Activated CD4-positive, alpha-beta memory T cell treated with anti-CD3 and anti-CD28 coated beads for 36 hours (primary cell): ENCODE data around the gene CARD11. TPM values are rescaled to one million over a fixed set of nuclear protein-coding genes. Genes with fewer than 3 reads are reported as not detected.

Experiments
- CTCF ChIA-PET: fragments of 350-600 bp; sonication (Branson Sonifier 250); formaldehyde crosslinking; loops from one replicate; lab custom pipeline; 2021; ENCODE audit warnings: antibody characterized with exemption, inconsistent platforms; lab: Charles Lee
- POLR2A ChIA-PET: fragments of 350-600 bp; sonication (Branson Sonifier 250); formaldehyde crosslinking; loops from one replicate; lab custom pipeline; 2021; ENCODE audit warnings: antibody characterized with exemption; lab: Charles Lee
- DNase-seq: peaks from one replicate; pipeline ENCODE4 v3.0.0-alpha.2; 2020
- H3K27ac Mint-ChIP-seq: one replicate; pipeline ENCODE4 v1.8.0; 2021; ENCODE audit warnings: mixed read lengths
- H3K27me3 Mint-ChIP-seq: one replicate; pipeline ENCODE4 v1.8.0; 2021; ENCODE audit warnings: mixed read lengths
- H3K36me3 Mint-ChIP-seq: one replicate; pipeline ENCODE4 v1.8.0; 2021; ENCODE audit warnings: mixed read lengths
- H3K4me1 Mint-ChIP-seq: one replicate; pipeline ENCODE4 v1.8.0; 2021; ENCODE audit warnings: low read depth, mixed read lengths
- H3K4me3 Mint-ChIP-seq: one replicate; pipeline ENCODE4 v1.8.0; 2021; ENCODE audit warnings: mild to moderate bottlenecking, mixed read lengths
- H3K9me3 Mint-ChIP-seq: one replicate; pipeline ENCODE4 v1.8.0; 2021; ENCODE audit warnings: mixed read lengths
- intact Hi-C: fragments of 100-400 bp; cut with micrococcal nuclease; formaldehyde crosslinking; loops from one replicate; pipeline ENCODE4 v1.15.1; 2023
- total RNA-seq, 2 experiments: library from RNA; stranded (reverse); gene quantifications; one replicate each; pipeline ENCODE4 v1.2.3, GENCODE V29; 2021

The CARD11 gene
- total RNA-seq, 2 experiments from 2014 or later, result 107 to 108 TPM

DNA sequence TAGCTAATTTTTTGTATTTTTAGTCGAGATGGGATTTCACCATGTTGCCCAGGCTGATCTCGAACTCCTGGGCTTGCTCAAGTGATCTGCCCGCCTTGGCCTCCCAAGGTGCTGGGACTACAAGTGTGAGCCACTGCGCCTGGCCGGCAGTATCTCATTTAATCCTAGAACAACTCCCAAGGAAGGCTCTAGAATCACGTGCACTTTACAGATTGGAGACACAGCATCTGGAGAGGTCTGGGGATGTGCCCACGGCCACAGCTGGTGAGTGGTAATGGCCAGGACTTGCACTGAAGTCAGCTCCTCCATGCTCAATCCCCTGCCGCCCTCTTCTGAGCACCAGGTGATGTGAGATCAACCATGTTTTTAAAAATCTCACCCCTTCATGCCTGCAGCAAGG lies 43.1 kb downstream of the CARD11 start:
- ChIA-PET POLR2A (no interaction called here), CTCF (no interaction called here)
- peaks cover 19% of the 10 kb centered on the region for H3K4me1 Mint-ChIP-seq
- intact Hi-C loops, result no loop called here
- H3K27me3 Mint-ChIP-seq, result no peaks in the 10 kb centered on the region
- DNase-seq, result no peak
- no peak overlapping the region for H3K27ac Mint-ChIP-seq
- H3K4me3 Mint-ChIP-seq, result no peak overlapping the region
- H3K9me3 Mint-ChIP-seq, result peaks cover 13% of the 10 kb centered on the region
- peaks cover 36% of the 10 kb centered on the region for H3K36me3 Mint-ChIP-seq

DNA sequence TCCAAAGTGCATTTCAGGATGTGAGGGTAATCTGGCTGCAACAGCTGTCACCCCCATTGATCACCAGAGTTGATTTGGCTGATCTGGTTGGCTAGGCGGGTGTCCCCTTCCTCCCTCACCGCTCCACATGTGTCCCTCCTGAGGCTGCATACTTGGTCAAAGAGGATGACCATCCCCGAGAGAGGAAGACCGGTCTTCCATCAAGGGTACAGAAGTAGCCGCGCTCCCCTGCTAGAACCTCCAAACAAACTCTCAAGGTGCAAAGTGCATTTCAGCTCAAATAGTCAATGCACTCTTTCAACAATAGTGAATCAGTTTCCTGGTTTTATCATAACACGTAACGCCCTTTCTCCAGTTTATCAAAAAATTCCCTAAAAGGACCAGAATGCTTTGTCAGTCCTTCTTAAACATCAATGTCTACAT lies 44.6 kb downstream of the CARD11 start:
- Mint-ChIP-seq H3K36me3 (peaks cover 50% of the 10 kb centered on the region), H3K4me1 (peaks cover 19% of the 10 kb centered on the region), H3K9me3 (peaks cover 24% of the 10 kb centered on the region), H3K27me3 (no peaks in the 10 kb centered on the region), H3K27ac (peak overlapping the region; percentile 35), H3K4me3 (no peak overlapping the region)
- intact Hi-C loops, result no loop called here
- no peak for DNase-seq
- ChIA-PET POLR2A (no interaction called here), CTCF (no interaction called here)

DNA sequence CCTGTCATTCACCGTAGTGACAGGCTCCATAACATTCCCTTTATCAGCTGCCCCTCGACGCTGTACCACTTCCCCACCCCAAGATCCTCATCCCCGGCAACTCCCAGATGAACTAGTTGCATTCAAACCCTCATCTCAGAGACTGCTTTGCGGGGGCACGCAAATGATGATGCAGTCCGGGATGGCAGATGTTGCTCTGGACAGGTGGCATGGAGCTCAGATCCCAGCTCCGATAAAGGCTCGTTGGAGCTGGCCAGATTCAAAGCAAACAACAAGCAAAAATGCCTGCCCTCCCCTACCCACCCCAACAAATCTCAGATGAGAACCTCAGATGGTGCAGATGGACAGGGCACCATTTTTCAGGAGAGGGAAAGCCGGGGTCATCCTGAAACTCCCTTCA lies 46.7 kb downstream of the CARD11 start:
- H3K27ac Mint-ChIP-seq, result no peak overlapping the region
- POLR2A ChIA-PET, result no interaction called here

DNA sequence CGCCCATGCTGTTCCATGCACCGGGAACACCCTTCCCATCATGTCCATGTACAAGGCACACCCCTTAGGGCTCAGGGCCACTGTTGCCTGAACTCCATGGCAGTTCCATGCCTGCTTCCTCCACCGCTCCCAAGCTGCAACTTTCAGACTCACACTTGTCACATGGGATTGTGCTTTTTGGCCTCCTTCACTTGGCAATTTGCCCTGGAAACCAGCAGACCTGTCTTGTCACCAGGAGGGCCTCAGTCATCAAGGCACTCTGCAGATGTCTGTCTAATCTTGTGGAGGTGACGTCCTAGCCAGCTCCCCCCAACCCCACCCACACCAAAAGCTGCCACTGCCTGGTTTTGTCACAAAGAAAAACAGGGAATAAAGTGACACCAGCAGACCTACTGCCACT lies 47.5 kb downstream of the CARD11 start:
- Mint-ChIP-seq H3K27ac (no peak overlapping the region), H3K4me1 (peaks cover 12% of the 10 kb centered on the region), H3K4me3 (no peak overlapping the region), H3K36me3 (peaks cover 65% of the 10 kb centered on the region), H3K27me3 (no peaks in the 10 kb centered on the region), H3K9me3 (peaks cover 32% of the 10 kb centered on the region)
- POLR2A ChIA-PET, result interaction anchor here (0.6 kb wide), 1 partner anchor 580 kb away, joined by 3 read pairs; no protein-coding TSS in a partner anchor
- intact Hi-C loops, result no loop called here
- no peak for DNase-seq
- CTCF ChIA-PET, result no interaction called here

More for the DNA sequence above, 46.7 kb downstream of the CARD11 start:
- H3K4me3 Mint-ChIP-seq, result no peak overlapping the region
- peaks cover 29% of the 10 kb centered on the region for H3K9me3 Mint-ChIP-seq
- DNase-seq, result no peak
- H3K4me1 Mint-ChIP-seq, result peaks cover 17% of the 10 kb centered on the region
- H3K36me3 Mint-ChIP-seq, result peaks cover 65% of the 10 kb centered on the region
- CTCF ChIA-PET, result no interaction called here
- no peaks in the 10 kb centered on the region for H3K27me3 Mint-ChIP-seq
- intact Hi-C loops, result no loop called here

DNA sequence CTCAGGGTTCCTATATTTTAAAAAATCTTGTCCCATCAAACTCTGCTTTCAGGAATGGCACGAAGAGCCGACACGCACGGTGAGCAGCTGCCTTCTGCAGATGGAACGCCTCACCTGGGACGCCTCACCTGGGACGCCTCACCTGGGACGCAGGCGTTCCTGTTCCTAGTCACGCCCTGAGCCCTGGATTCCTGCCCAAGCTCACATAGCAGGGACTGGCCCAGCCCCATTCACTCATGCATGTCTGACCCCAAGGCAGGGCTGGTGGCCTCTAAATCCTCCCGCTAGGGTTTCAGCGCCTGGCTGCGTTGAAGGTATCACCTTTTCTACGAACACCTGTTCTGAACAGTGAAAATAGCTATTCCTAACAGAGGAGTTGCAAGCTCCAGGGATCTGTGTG lies 49.8 kb downstream of the CARD11 start:
- intact Hi-C loops, result no loop called here
- Mint-ChIP-seq H3K36me3 (peaks cover 63% of the 10 kb centered on the region), H3K27me3 (no peaks in the 10 kb centered on the region), H3K9me3 (peaks cover 39% of the 10 kb centered on the region), H3K4me1 (peaks cover 3% of the 10 kb centered on the region), H3K4me3 (no peak overlapping the region), H3K27ac (no peak overlapping the region)
- ChIA-PET CTCF (interaction anchor here (0.7 kb wide), 1 partner anchor 8 kb away, joined by 3 read pairs; no protein-coding TSS in a partner anchor), POLR2A (no interaction called here)
- DNase-seq, result no peak

DNA sequence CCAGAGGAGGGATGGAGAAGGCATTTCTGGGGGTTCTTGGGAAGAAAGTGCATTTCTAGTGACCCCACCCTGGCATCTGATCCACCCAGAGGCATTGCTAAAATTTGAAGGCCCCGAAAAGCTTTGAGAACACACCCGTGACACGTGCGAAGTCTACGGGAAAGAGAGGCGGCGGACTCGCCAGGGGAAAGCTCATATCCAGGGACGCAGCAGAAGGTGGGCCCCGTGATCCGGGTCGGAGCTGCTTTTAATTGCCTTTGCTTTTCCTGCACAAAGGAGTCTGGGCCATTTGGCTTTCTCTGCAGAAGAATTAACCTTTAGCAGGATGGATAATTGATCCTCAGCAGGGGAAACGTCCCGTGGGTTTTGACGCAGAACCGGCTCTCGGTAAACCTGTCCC lies 50.3 kb downstream of the CARD11 start:
- peaks cover 65% of the 10 kb centered on the region for H3K36me3 Mint-ChIP-seq
- H3K27ac Mint-ChIP-seq, result no peak overlapping the region
- H3K9me3 Mint-ChIP-seq, result peaks cover 39% of the 10 kb centered on the region
- H3K4me3 Mint-ChIP-seq, result no peak overlapping the region
- H3K4me1 Mint-ChIP-seq, result peaks cover 6% of the 10 kb centered on the region
- intact Hi-C loops, result no loop called here
- DNase-seq, result no peak
- CTCF ChIA-PET, result interaction anchor here (0.7 kb wide), 1 partner anchor 9 kb away, joined by 3 read pairs; no protein-coding TSS in a partner anchor
- POLR2A ChIA-PET, result no interaction called here
- no peaks in the 10 kb centered on the region for H3K27me3 Mint-ChIP-seq

DNA sequence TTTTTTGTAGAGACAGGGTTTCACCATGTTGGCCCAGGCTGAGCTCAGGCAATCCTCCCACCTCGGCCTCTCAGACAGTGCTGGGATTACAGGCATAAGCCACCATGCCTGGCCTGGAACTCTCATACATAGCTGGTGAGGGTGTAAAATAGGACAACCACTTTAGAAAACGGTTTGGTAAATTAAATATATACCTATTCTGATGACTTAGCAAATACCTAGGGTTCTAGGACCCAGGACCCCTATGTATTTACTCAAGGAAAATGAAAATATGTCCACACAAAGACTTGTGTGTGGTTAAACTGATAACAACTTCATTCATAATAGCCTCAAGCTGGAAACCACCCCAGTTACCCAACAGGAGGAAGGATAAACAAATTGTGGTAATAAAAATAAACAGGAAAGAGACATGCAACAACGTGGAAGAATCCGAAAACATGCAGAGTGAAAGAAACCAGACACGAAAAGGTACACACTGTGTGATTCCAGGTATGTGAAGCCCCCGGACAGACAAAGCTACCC lies 52.7 kb downstream of the CARD11 start:
- peaks cover 61% of the 10 kb centered on the region for H3K36me3 Mint-ChIP-seq
- ChIA-PET POLR2A (no interaction called here), CTCF (no interaction called here)
- no peak overlapping the region for H3K4me3 Mint-ChIP-seq
- H3K27ac Mint-ChIP-seq, result no peak overlapping the region
- H3K27me3 Mint-ChIP-seq, result no peaks in the 10 kb centered on the region
- no peak for DNase-seq
- intact Hi-C loops, result no loop called here
- H3K9me3 Mint-ChIP-seq, result peaks cover 30% of the 10 kb centered on the region
- H3K4me1 Mint-ChIP-seq, result peaks cover 24% of the 10 kb centered on the region

DNA sequence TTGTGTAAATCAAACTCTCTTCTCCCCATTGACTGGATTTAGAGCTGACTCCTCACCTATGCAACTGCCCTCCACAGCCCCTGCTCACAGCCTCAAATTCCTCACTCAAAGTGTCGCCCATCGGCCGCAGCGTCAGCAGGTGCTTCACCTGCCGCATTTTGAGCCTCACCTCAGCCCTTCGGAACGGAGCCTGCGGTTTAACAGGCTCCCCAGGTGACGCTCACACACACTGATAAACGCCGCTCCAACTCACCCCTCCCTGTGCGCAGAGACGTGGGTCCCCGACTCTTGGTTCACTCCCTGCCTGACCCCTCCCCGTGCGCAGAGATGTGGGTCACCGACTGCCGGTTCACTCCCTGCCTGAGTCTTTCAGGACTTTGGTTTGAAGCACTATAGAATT lies 57.1 kb downstream of the CARD11 start:
- no peak for DNase-seq
- Mint-ChIP-seq H3K9me3 (peaks cover 7% of the 10 kb centered on the region), H3K27me3 (no peaks in the 10 kb centered on the region), H3K4me3 (no peak overlapping the region), H3K4me1 (peaks cover 63% of the 10 kb centered on the region), H3K36me3 (peaks cover 31% of the 10 kb centered on the region), H3K27ac (no peak overlapping the region)
- POLR2A ChIA-PET, result no interaction called here
- CTCF ChIA-PET, result no interaction called here
- intact Hi-C loops, result no loop called here

DNA sequence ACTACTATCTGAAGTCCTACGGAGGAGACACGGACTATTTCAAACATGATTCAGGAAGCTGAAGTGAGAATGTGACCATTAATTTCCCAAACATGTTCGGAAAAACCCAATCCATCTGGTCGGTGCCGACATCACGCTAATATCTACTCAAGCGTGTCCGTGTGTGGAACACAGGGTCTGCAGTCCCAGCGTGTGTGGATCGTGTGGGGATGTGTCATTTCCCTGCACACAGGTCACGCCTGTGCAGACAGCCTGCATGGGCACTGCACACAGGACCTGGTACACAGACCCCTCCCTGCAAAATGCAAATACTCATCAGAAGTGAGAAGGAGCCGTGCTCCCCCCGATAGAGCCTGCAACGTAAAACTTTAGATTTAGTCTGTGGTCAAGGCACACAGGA lies 57.8 kb downstream of the CARD11 start:
- no peak overlapping the region for H3K27ac Mint-ChIP-seq
- POLR2A ChIA-PET, result no interaction called here
- H3K27me3 Mint-ChIP-seq, result no peaks in the 10 kb centered on the region
- intact Hi-C loops, result no loop called here
- peaks cover 7% of the 10 kb centered on the region for H3K9me3 Mint-ChIP-seq
- peaks cover 67% of the 10 kb centered on the region for H3K4me1 Mint-ChIP-seq
- no peak overlapping the region for H3K4me3 Mint-ChIP-seq
- peaks cover 34% of the 10 kb centered on the region for H3K36me3 Mint-ChIP-seq
- DNase-seq, result no peak
- CTCF ChIA-PET, result no interaction called here

DNA sequence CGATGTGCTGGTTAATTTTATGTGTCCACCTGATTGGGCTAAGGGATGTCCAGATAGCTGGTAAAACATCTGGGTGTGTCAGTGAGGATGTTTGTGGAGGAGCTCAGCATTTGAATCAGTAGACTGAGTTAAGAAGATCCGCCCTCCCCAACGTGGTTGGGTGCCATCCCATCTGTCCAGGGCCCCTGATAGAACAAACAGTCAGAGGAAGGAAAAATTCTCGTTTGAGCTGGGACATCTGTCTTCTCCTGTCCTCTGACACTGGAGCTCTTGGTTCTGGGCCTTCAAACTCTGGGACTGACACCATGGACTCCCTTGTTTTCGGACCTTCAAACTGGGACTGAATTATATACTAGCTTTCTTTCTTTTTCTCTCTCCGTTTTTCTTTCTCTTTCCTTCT lies 59.6 kb downstream of the CARD11 start:
- Mint-ChIP-seq H3K4me3 (no peak overlapping the region), H3K9me3 (no peaks in the 10 kb centered on the region), H3K27me3 (no peaks in the 10 kb centered on the region), H3K27ac (peak overlapping the region; percentile 82), H3K36me3 (peaks cover 33% of the 10 kb centered on the region), H3K4me1 (peaks cover 84% of the 10 kb centered on the region)
- no peak for DNase-seq
- ChIA-PET POLR2A (no interaction called here), CTCF (no interaction called here)
- intact Hi-C loops, result no loop called here

DNA sequence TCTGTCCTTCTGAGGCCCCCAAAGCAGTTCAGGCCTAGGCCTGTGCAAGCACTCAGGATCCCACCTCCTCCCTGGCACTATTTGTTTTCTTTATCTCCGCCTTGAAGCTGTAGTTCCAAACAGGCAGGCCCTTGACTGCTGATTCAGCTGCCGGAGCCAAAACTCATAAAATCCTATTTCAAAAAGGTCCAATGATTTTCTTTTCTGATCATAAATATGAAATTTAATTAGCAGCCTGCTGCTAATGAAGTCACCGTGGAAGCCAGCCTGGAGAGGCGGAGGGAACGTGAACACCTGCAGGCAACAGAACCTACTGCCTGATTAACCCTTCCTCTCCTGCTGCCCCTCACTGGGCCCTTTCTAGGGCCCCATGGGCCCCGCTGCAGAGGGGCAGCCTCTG lies 60.1 kb downstream of the CARD11 start:
- CTCF ChIA-PET, result no interaction called here
- Mint-ChIP-seq H3K36me3 (peaks cover 31% of the 10 kb centered on the region), H3K27me3 (no peaks in the 10 kb centered on the region), H3K9me3 (no peaks in the 10 kb centered on the region), H3K4me1 (peaks cover 87% of the 10 kb centered on the region), H3K27ac (peak overlapping the region; percentile 82), H3K4me3 (no peak overlapping the region)
- POLR2A ChIA-PET, result interaction anchor here (1.1 to 1.2 kb wide), 2 partner anchors 9 to 19 kb away, joined by 3 to 5 read pairs; no protein-coding TSS in a partner anchor
- intact Hi-C loops, result no loop called here
- no peak for DNase-seq

DNA sequence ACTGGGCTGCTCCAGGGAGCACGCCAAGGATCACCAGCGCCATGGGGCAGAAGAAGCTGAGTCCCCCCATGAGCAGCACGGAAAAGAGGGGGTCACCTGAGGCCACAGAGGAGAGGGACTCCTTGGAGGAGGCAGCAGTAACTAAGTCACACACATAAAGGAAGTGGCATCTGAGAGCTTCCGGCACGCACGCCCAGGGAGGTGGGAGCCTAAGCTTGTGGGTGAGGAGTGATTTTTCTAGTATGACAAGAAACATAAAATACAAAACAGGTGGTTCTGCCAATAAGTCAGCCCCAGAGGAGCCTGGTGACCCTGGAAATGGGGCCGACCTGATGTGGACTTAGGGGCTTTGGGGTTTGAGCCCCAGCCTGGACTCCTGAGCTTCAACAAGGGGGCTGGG lies 60.8 kb downstream of the CARD11 start:
- peak overlapping the region; percentile 82 for H3K27ac Mint-ChIP-seq
- intact Hi-C loops, result no loop called here
- peak overlapping the region; percentile 28 for H3K4me3 Mint-ChIP-seq
- no peaks in the 10 kb centered on the region for H3K27me3 Mint-ChIP-seq
- ChIA-PET POLR2A (interaction anchor here (0.6 to 1.2 kb wide), 3 partner anchors 10 to 176 kb away, joined by 3 to 5 read pairs (median 3); no protein-coding TSS in a partner anchor), CTCF (no interaction called here)
- H3K9me3 Mint-ChIP-seq, result no peaks in the 10 kb centered on the region
- H3K36me3 Mint-ChIP-seq, result peaks cover 24% of the 10 kb centered on the region
- peak; percentile 84 for DNase-seq
- H3K4me1 Mint-ChIP-seq, result peaks cover 87% of the 10 kb centered on the region

DNA sequence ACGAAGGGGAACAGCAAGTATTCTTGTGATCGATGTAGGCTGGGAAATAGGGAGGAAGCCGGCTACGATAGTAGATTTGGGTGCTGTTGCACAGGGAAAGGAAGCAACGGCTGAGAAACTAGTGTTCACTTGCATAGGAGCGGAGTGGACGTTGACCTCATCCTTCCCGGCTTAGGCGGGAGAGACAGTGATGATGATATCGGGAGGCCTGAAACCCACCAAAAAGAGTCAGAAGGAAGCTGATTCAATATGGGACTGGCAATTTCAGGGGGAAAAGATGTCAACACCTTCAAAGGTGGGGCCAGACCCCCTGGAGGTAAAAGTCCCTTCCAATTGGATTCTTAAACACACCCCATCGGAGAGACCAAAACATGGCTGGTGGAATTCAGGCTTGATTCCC lies 61.3 kb downstream of the CARD11 start:
- POLR2A ChIA-PET, result interaction anchor here (0.6 to 1.2 kb wide), 2 partner anchors 10 to 177 kb away, joined by 3 read pairs; no protein-coding TSS in a partner anchor
- CTCF ChIA-PET, result no interaction called here
- Mint-ChIP-seq H3K27me3 (no peaks in the 10 kb centered on the region), H3K9me3 (no peaks in the 10 kb centered on the region), H3K27ac (peak overlapping the region; percentile 82), H3K4me1 (peaks cover 89% of the 10 kb centered on the region), H3K36me3 (peaks cover 23% of the 10 kb centered on the region), H3K4me3 (no peak overlapping the region)
- intact Hi-C loops, result no loop called here
- DNase-seq, result no peak
